Endothelial cell of hepatic sinusoid (primary cell): ENCODE data around the gene IKBKG.

Source experiments
- in situ Hi-C: cut with HindIII; loops from 2 replicates; pipeline ENCODE4 v1.10.0; 2017; ENCODE audit warnings: low sequenced_read_pairs

The IKBKG gene, protein sequence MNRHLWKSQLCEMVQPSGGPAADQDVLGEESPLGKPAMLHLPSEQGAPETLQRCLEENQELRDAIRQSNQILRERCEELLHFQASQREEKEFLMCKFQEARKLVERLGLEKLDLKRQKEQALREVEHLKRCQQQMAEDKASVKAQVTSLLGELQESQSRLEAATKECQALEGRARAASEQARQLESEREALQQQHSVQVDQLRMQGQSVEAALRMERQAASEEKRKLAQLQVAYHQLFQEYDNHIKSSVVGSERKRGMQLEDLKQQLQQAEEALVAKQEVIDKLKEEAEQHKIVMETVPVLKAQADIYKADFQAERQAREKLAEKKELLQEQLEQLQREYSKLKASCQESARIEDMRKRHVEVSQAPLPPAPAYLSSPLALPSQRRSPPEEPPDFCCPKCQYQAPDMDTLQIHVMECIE

DNA sequence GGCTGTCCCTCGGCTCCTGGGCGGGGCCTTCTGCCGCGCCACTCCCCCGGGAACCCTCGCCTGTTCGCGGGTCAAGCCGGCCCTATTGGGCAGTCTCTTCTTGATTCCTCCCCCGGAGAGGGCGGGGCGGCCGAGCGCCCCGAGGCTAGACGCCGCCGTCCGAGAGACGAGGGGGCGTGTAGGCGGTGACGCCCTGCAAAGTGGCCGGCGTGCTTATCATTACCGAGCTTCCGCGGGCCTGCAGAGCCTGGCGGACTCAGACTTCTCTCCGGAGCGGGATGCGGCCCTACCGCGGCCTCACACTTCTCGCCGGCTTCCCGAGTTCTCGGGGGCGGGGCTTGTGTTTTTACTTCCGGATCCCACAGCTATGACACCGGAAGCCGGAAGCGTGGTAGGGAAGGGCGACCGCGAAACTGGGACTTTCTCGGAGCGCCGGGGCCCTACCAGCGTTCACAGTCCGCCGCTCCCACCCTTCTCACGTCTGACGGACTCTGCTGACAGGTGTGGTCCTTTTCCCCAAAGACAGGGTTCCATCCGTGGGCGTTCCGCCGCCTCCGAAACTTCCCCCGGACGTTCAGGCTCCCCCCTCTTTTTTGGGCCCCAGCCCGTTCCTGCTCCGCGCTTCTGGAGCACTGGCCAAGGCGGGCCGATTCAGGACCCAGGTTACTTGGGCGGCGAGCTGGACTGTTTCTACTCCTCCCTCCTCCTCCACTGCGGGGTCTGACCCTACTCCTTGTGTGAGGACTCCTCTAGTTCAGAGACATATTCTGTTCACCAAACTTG lies at the start of gene IKBKG:
IKBKG (plus strand) TSS at position 376 of the 783 bp plus-strand sequence. CDS start 4,383 bp downstream, outside the sequence.
- in situ Hi-C loops = no loop called here

DNA sequence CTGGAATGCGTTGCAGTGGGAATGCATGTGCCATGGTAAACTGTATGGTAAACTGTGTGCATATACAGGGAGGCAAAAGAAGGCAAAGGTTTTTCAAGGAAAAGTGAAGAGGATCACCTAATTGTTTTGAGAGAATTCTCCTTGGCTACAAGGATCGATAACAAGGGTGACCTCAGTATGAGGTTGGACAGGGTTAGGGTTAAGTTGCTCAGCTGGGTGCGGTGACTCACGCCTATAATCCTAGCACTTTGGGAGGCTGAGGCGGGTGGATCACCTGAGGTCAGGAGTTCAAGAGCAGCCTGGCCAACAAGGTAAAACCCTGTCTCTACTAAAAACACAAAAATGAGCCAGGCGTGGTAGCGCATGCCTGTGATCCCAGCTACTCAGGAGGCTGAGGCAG lies 46.0 kb upstream of the IKBKG start:
- in situ Hi-C loops = loop anchor here (10.0 kb wide), 1 partner anchor 57 kb away; the partner anchor contains the start of gene FAM50A

DNA sequence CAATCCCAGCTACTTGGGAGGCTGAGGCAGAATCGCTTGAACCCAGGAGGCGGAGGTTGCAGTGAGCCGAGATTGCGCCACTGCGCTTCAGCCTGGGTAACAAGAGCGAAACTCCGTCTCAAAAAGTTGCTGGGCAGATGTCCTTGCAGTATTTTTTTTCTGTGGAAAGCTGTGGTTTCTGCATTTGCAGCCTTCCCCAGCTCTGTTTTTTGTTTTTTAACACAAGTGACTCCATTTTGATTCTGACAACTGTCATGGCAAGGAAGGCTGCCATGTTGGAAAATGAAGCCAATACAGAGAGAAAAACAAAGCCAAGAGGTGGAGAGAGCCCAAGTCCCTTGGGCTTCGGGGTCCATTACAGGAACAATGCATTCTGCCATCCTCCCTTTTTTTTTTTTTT lies 45.3 kb upstream of the IKBKG start:
- in situ Hi-C loops = loop anchor here (10.0 kb wide), 1 partner anchor 57 kb away; the partner anchor contains the start of gene FAM50A

- in situ Hi-C loops = loop anchor here (10.0 kb wide), 1 partner anchor 58 kb away; the partner anchor contains the start of gene FAM50A
Measured at GRCh38 chrX:154502989-154503388, 44.4 kb upstream of the IKBKG start.

- in situ Hi-C loops = loop anchor here (10.0 kb wide), 1 partner anchor 61 kb away; the partner anchor contains the start of gene FAM50A
Measured at GRCh38 chrX:154505734-154506133, 41.7 kb upstream of the IKBKG start.

GRCh38 chrX:154506483-154507332 lies 40.7 kb upstream of the IKBKG start:
- in situ Hi-C loops = loop anchor here (10.0 kb wide), 1 partner anchor 62 kb away; the partner anchor contains the start of gene FAM50A

- in situ Hi-C loops = loop anchor here (10.0 kb wide), 1 partner anchor 63 kb away; the partner anchor contains the start of gene FAM50A
Measured at GRCh38 chrX:154507673-154508383, 39.6 kb upstream of the IKBKG start.

DNA sequence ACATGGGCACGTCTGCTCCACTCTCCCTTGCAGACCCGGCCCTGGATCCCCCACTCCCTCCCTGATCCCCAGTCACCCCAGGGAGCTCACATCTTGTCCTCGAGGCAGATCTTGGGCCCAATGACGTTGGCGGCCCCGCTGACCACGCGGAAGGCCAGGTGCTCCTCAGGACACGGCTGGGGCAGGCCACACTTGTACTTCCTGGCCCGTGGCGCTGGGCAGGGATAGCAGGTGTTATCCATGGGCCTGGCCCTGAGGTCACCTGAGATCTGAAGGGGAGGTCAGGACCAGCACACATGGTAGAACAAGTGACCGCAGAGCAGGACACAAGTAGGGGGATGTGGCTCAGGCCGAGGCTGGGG lies 39.1 kb upstream of the IKBKG start:
- in situ Hi-C loops = loop anchor here (10.0 kb wide), 1 partner anchor 64 kb away; the partner anchor contains the start of gene FAM50A

DNA sequence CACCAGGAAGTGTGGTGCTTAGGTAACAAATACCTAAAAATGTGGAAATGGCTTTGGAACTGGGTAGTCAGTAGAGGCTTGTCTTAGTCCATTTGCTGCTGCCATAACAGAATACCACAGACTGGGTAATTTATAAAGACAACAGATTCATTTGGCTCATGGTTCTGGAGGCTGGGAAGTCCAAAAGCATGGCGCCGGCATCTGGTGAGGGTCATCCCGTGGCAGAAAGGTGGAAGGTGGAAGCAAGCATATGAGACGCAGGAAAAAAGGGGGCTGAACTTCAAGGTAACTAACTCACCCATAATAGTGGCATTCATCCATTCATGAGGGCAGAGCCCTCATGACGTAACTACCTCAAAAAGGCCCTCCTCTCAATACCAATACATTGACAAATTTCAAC lies 38.0 kb upstream of the IKBKG start:
- in situ Hi-C loops = loop anchor here (10.0 kb wide), 1 partner anchor 65 kb away; the partner anchor contains the start of gene FAM50A

- in situ Hi-C loops = no loop called here
Measured at GRCh38 chrX:154511761-154512160, 35.7 kb upstream of the IKBKG start.

GRCh38 chrX:154512879-154513553 lies 34.4 kb upstream of the IKBKG start:
- in situ Hi-C loops = no loop called here

DNA sequence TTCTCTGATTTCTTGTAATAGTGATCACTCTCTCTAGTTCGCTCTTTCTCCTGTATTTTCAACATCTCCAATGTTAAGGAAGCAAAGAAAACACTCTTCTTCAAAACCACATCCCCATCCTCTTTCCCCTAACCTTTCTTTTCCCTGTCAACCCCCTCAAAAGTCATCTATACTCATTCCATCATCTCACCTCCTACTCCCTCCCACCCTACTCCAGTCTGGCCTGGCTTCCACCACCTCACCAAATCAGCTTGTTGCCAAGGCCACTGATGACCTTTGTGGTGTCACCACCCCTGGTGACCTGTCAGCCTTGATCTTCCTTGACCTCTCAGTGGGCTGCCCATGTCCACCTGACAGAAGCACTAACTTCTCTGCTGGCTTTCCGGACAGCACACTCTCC lies 33.7 kb upstream of the IKBKG start:
- in situ Hi-C loops = no loop called here

DNA sequence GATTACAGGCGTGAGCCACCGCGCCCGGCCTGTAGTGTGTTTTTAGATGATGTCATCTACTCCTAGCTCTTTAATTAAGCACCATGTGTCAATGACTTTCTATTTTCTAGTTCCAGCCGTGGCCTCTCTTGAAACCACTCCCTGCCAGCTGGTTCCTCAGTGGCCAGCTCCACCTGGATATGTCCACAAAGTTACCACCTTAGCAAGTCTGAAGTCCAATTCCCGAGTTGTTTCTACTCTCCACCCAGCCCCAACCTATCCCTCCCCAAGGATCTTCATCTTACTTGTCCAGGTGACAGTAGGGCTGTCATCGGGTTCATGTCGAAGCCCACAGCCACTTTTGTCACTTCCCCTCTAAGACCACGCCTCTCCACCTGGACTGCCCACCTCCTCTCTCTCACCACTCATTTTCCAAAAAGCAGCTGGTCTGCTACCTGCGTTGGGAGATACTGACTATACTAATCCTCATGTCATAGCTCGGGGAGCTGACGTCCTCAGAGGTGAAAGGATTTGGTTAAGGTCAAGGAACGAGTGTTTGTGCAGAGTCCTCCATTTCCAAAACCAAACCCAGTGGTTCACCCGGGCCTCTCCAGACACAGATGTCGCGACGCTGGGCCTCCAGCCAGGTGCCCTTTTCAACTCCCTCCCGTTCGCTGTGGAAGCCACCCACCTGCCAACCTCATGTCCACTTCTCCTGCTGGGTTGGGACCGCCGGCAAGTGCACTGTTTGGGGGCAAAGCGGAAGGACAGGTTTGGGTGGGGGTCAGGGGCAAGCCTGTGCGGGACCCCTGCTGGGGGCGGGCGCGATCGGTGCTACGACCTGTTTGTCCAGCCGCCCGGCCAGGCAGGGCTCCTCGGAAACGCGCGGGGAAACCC lies 32.1 kb upstream of the IKBKG start:
- in situ Hi-C loops = no loop called here

DNA sequence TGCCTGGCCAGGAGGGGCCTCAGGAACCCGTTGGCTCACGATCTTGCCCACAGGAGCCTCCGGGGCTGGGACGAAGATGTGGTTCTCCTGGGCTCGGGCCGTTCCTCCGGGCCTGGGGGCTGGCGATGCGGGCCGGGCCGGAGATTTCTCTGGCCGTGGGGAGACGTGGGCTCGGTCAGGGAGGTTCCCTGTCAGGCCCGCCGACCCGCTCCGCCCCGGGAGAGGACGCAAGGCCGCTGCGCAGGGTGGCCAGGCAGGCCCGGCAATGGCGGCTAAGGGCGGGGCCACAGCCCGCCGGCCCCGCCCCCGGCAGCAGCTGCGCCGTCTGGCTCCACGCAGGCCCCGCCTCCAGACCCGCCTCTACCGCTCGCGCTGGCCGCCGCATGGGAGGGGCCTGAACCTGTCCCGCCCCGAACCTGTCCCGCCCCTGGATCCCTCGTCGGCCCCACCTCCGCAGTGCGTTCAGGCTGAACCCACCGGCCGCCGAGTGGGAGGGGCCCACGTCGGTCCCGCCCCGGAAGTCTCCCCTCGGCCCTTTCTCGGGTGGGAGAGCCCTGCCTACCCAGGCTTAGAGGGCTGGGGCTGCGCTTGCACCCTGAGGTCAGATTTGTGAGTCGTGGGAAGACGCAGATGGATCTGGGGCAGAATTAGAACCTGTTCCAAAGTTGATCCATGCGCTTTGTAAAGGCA lies 31.3 kb upstream of the IKBKG start, which contains the start of gene FAM3A:
FAM3A (minus strand) TSS at position 267 of the 690 bp plus-strand sequence. CDS start 460 bp downstream, outside the sequence.
- in situ Hi-C loops = no loop called here

GRCh38 chrX:154516656-154517100 lies 30.7 kb upstream of the IKBKG start:
- in situ Hi-C loops = no loop called here

DNA sequence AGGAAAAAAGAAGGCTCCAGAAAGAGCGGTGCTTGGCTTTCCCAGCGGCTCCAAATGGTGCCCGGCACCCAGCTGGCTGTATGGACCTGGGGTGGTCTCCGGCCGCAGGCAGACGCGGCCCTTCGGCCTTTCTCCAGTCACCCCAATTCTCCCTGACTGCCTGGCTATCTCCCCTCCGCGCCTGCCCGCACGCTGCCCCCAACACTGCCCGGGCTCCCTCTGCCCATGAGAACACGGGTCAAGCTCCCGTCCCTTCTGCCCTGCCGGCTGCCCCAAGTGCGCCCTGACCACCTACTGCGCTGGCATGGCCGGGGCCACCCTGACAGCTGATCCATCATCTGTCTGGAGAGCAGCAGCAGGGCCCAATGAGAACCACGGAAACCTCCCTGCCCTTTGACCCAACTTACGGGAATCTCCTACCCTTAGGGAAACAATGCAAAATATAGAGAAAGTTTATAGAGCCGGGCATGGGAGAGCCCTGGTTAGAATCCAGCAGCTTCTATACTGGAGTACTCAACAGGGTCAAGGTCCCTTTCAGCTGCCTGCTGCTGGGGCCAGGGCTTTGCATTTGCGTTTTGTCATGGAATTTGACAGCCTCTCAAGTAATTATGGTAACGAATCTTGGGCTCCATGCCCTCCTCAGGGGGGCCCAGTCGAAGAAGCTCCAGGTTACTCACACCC lies 30.2 kb upstream of the IKBKG start:
- in situ Hi-C loops = no loop called here

GRCh38 chrX:154519389-154519788 lies 28.0 kb upstream of the IKBKG start:
- in situ Hi-C loops = no loop called here
